C4-2B (cell line): ENCODE measurements around the gene PPWD1.

Experiments
- ZFX ChIP-seq: fragments of 450-650 bp; IDR thresholded peaks from 2 replicates; pipeline ENCODE4 v1.6.1; 2017
- TF ChIP-seq, protein P1 (sequence below): fragments of 450-650 bp; conservative IDR thresholded peaks from 2 replicates; pipeline ENCODE4 v1.5.1; 2017; ENCODE audit warnings: mild to moderate bottlenecking

GRCh38 chr5:65630981-65631380 is 67.9 kb downstream of the PPWD1 start:
- TF ChIP-seq, protein P1, sequence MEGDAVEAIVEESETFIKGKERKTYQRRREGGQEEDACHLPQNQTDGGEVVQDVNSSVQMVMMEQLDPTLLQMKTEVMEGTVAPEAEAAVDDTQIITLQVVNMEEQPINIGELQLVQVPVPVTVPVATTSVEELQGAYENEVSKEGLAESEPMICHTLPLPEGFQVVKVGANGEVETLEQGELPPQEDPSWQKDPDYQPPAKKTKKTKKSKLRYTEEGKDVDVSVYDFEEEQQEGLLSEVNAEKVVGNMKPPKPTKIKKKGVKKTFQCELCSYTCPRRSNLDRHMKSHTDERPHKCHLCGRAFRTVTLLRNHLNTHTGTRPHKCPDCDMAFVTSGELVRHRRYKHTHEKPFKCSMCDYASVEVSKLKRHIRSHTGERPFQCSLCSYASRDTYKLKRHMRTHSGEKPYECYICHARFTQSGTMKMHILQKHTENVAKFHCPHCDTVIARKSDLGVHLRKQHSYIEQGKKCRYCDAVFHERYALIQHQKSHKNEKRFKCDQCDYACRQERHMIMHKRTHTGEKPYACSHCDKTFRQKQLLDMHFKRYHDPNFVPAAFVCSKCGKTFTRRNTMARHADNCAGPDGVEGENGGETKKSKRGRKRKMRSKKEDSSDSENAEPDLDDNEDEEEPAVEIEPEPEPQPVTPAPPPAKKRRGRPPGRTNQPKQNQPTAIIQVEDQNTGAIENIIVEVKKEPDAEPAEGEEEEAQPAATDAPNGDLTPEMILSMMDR = no peak
- TF ChIP-seq ZFX = no peak
